Hepatocyte (in vitro differentiated cells): ENCODE data around the gene PMEPA1. TPM values are rescaled to one million over a fixed set of nuclear protein-coding genes. Genes with fewer than 3 reads are reported as not detected.
A peak's percentile ranks its signal among the peaks of the same experiment; 100 is the strongest.

Experiments
- DNase-seq: peaks from one replicate; pipeline ENCODE4 v3.0.0-alpha.2; 2016; ENCODE audit warnings: low spot score
- H2AFZ ChIP-seq: fragments of 200-600 bp; sonication (generic); 2 replicates; pipeline ENCODE4 v1.6.0; 2016; ENCODE audit warnings: antibody characterized with exemption, mild to moderate bottlenecking
- H3K27ac ChIP-seq: fragments of 200-600 bp; sonication (generic); 2 replicates; pipeline ENCODE4 v1.5.1; 2016; ENCODE audit warnings: mild to moderate bottlenecking
- H3K27me3 ChIP-seq: fragments of 200-600 bp; sonication (generic); 2 replicates; pipeline ENCODE4 v1.6.1; 2016
- H3K36me3 ChIP-seq: fragments of 200-600 bp; sonication (generic); replicated peaks from 2 replicates; pipeline ENCODE4 v1.5.1; 2016; ENCODE audit warnings: low read depth; ENCODE audit not compliant: insufficient read depth
- H3K4me1 ChIP-seq: fragments of 200-600 bp; sonication (generic); 2 replicates; pipeline ENCODE4 v1.5.1; 2016; ENCODE audit warnings: mild to moderate bottlenecking, moderate library complexity; ENCODE audit not compliant: insufficient read depth
- H3K4me2 ChIP-seq: fragments of 200-600 bp; sonication (generic); 2 replicates; pipeline ENCODE4 v1.6.0; 2016
- H3K4me3 ChIP-seq: fragments of 200-600 bp; sonication (generic); 2 replicates; pipeline ENCODE4 v1.5.1; 2016; ENCODE audit warnings: mild to moderate bottlenecking
- H3K79me2 ChIP-seq: fragments of 200-600 bp; sonication (generic); 2 replicates; pipeline ENCODE4 v1.6.0; 2017; ENCODE audit warnings: mild to moderate bottlenecking
- H3K9me2 ChIP-seq: fragments of 200-600 bp; sonication (generic); replicated peaks from 2 replicates; pipeline ENCODE4 v1.6.0; 2017; ENCODE audit warnings: mild to moderate bottlenecking; ENCODE audit not compliant: insufficient read depth
- H3K9me3 ChIP-seq: fragments of 200-600 bp; sonication (generic); 2 replicates; pipeline ENCODE4 v1.5.1; 2016; ENCODE audit warnings: low read depth, mild to moderate bottlenecking
- H4K20me1 ChIP-seq: fragments of 200-600 bp; sonication (generic); 2 replicates; pipeline ENCODE4 v1.6.0; 2016; ENCODE audit warnings: mild to moderate bottlenecking; ENCODE audit not compliant: insufficient read depth, poor library complexity, severe bottlenecking
- CTCF ChIP-seq: fragments of 200-600 bp; sonication (generic); IDR thresholded peaks from 2 replicates; pipeline ENCODE4 v1.5.1; 2016; ENCODE audit warnings: antibody characterized with exemption, mild to moderate bottlenecking; ENCODE audit not compliant: poor library complexity
- EZH2 ChIP-seq: fragments of 200-600 bp; sonication (generic); IDR thresholded peaks from 2 replicates; pipeline ENCODE4 v1.6.1; 2016; ENCODE audit warnings: antibody characterized with exemption, mild to moderate bottlenecking, borderline replicate concordance
- EZH2phosphoT487 ChIP-seq: fragments of 200-600 bp; sonication (generic); IDR thresholded peaks from one replicate; pipeline ENCODE4 v1.6.1; 2018; ENCODE audit warnings: antibody characterized with exemption, mild to moderate bottlenecking, low read depth, moderate library complexity; ENCODE audit not compliant: unreplicated experiment, severe bottlenecking
- WGBS: methylation state at CpG from one replicate; pipeline ENCODE4 v1.1.6; 2016; ENCODE audit warnings: low lambda C conversion rate; ENCODE audit errors: missing lambda C conversion rate; 5-methylcytosine and 5-hydroxymethylcytosine counted together
- polyA plus RNA-seq: library from polyadenylated mRNA; unstranded; fragments of >200 nt; fragmentation: Nextera tagmentation; extraction: Ambion mirVana; gene quantifications from 2 replicates; pipeline ENCODE4 v1.2.1, GENCODE V29; 2016
- total RNA-seq: library from RNA; depleted of rRNA; stranded (reverse); fragments of >200 nt; gene quantifications from 2 replicates; pipeline ENCODE4 v1.2.3, GENCODE V29; 2014

PMEPA1 gene
- total and polyA plus RNA-seq, 2 experiments from 2014 or later = 6.8 to 40.3 TPM

- Histone ChIP-seq H3K4me3 (no peak overlapping the region), H3K79me2 (peaks cover 75% of the 10 kb centered on the region), H3K27me3 (no peaks in the 10 kb centered on the region), H3K9me2 (no peaks in the 10 kb centered on the region), H3K27ac (no peak overlapping the region), H4K20me1 (peaks cover 64% of the 10 kb centered on the region), H3K4me2 (no peak overlapping the region), H3K4me1 (peaks cover 34% of the 10 kb centered on the region), H2AFZ (no peak overlapping the region), H3K36me3 (no peaks in the 10 kb centered on the region), H3K9me3 (no peaks in the 10 kb centered on the region)
- WGBS = 67% methylated on average over 5 of the region's 5 CpGs
- no peak for TF ChIP-seq EZH2phosphoT487
- TF ChIP-seq EZH2 = no peak
- no peak for TF ChIP-seq CTCF
- DNase-seq = no peak
Measured at GRCh38 chr20:57695940-57696339, 13.9 kb downstream of the PMEPA1 start.

GRCh38 chr20:57695012-57695411, 14.8 kb downstream of the PMEPA1 start:
- TF ChIP-seq EZH2 (no peak), EZH2phosphoT487 (no peak), CTCF (no peak)
- H3K36me3 ChIP-seq = no peaks in the 10 kb centered on the region
- H3K27ac ChIP-seq = no peak overlapping the region
- peaks cover 75% of the 10 kb centered on the region for H3K79me2 ChIP-seq
- no peaks in the 10 kb centered on the region for H3K9me2 ChIP-seq
- DNase-seq = no peak
- 92% methylated on average over 11 of the region's 11 CpGs for WGBS
- H4K20me1 ChIP-seq = peaks cover 57% of the 10 kb centered on the region
- H3K27me3 ChIP-seq = no peaks in the 10 kb centered on the region
- no peak overlapping the region for H3K4me2 ChIP-seq
- no peak overlapping the region for H2AFZ ChIP-seq
- H3K9me3 ChIP-seq = no peaks in the 10 kb centered on the region
- H3K4me3 ChIP-seq = no peak overlapping the region
- peaks cover 34% of the 10 kb centered on the region for H3K4me1 ChIP-seq

- 88% methylated on average over 4 of the region's 4 CpGs for WGBS
- no peak overlapping the region for H3K4me2 ChIP-seq
- no peaks in the 10 kb centered on the region for H3K27me3 ChIP-seq
- peaks cover 56% of the 10 kb centered on the region for H4K20me1 ChIP-seq
- no peaks in the 10 kb centered on the region for H3K9me2 ChIP-seq
- peaks cover 34% of the 10 kb centered on the region for H3K4me1 ChIP-seq
- peaks cover 75% of the 10 kb centered on the region for H3K79me2 ChIP-seq
- no peak for DNase-seq
- TF ChIP-seq EZH2 = no peak
- TF ChIP-seq CTCF = no peak
- no peak for TF ChIP-seq EZH2phosphoT487
- peak overlapping the region; percentile 86 for H3K27ac ChIP-seq
- no peak overlapping the region for H2AFZ ChIP-seq
- no peaks in the 10 kb centered on the region for H3K9me3 ChIP-seq
- H3K4me3 ChIP-seq = no peak overlapping the region
- no peaks in the 10 kb centered on the region for H3K36me3 ChIP-seq
Measured at GRCh38 chr20:57694481-57694880, 15.3 kb downstream of the PMEPA1 start.
